Fibroblast of skin of back (primary cell): ENCODE results near the gene LMTK2. TPM values are rescaled to one million over a fixed set of nuclear protein-coding genes. Genes with fewer than 3 reads are reported as not detected.
A peak's percentile ranks its signal among the peaks of the same experiment; 100 is the strongest.

ENCODE experiments used
- DNase-seq: peaks from one replicate; pipeline ENCODE4 v3.0.0-alpha.2; 2013
- polyA plus RNA-seq, 2 experiments: library from polyadenylated mRNA; unstranded; fragments of 120-200 nt; gene quantifications; one replicate each; pipeline ENCODE4 v1.2.1, GENCODE V29; 2013; ENCODE audit not compliant: insufficient read length in 2 of 2

The LMTK2 gene
- polyA plus RNA-seq (2013, experiment 1 of 2; ENCODE audit: insufficient read length) = 6.9 TPM
- polyA plus RNA-seq (2013, experiment 2 of 2; ENCODE audit: insufficient read length) = 6.5 TPM

- peak; percentile 84 for DNase-seq
Measured at GRCh38 chr7:98106647-98107312, at the start of gene LMTK2. Gene LMTK2 (plus strand): TSS chr7:98106862. CDS start chr7:98107178, 316 bp downstream.

GRCh38 chr7:98057157-98057556 lies 49.5 kb upstream of the LMTK2 start:
- no peak for DNase-seq

GRCh38 chr7:98058186-98058585 lies 48.5 kb upstream of the LMTK2 start:
- DNase-seq = no peak

- DNase-seq = no peak
Measured at GRCh38 chr7:98064233-98064632, 42.4 kb upstream of the LMTK2 start.

GRCh38 chr7:98066208-98066607 lies 40.5 kb upstream of the LMTK2 start:
- no peak for DNase-seq

GRCh38 chr7:98066934-98067507 lies 39.6 kb upstream of the LMTK2 start:
- DNase-seq = no peak

GRCh38 chr7:98073047-98073446 lies 33.6 kb upstream of the LMTK2 start:
- DNase-seq = no peak

- no peak for DNase-seq
Measured at GRCh38 chr7:98075801-98076200, 30.9 kb upstream of the LMTK2 start.

- DNase-seq = no peak
Measured at GRCh38 chr7:98077762-98078161, 28.9 kb upstream of the LMTK2 start.

- DNase-seq = no peak
Measured at GRCh38 chr7:98078197-98078870, 28.3 kb upstream of the LMTK2 start.

- no peak for DNase-seq
Measured at GRCh38 chr7:98079891-98080648, 26.6 kb upstream of the LMTK2 start.

- no peak for DNase-seq
Measured at GRCh38 chr7:98081319-98081718, 25.3 kb upstream of the LMTK2 start.

- DNase-seq = no peak
Measured at GRCh38 chr7:98084631-98085030, 22.0 kb upstream of the LMTK2 start.

GRCh38 chr7:98085674-98086073 lies 21.0 kb upstream of the LMTK2 start:
- DNase-seq = no peak

GRCh38 chr7:98086281-98086718 lies 20.4 kb upstream of the LMTK2 start:
- DNase-seq = no peak

- DNase-seq = no peak
Measured at GRCh38 chr7:98088109-98088508, 18.6 kb upstream of the LMTK2 start.

GRCh38 chr7:98090116-98090515 lies 16.5 kb upstream of the LMTK2 start:
- DNase-seq = no peak

GRCh38 chr7:98091061-98091460 lies 15.6 kb upstream of the LMTK2 start:
- DNase-seq = peak; percentile 23

GRCh38 chr7:98091523-98091922 lies 15.1 kb upstream of the LMTK2 start:
- no peak for DNase-seq

GRCh38 chr7:98097042-98097645 lies 9.5 kb upstream of the LMTK2 start:
- no peak for DNase-seq

GRCh38 chr7:98100088-98100487 lies 6.6 kb upstream of the LMTK2 start:
- no peak for DNase-seq

- no peak for DNase-seq
Measured at GRCh38 chr7:98102170-98102569, 4.5 kb upstream of the LMTK2 start.
